HepG2 (cell line): ENCODE measurements around the gene CTAG1A. TPM values are rescaled to one million over a fixed set of nuclear protein-coding genes. Genes with fewer than 3 reads are reported as not detected.

Experiments
- ADNP ChIP-seq: sonication (generic); formaldehyde crosslinking; IDR thresholded peaks from 2 replicates; pipeline ENCODE4 v1.4.0; 2020; ENCODE audit warnings: missing genetic modification reagents
- CC2D1A ChIP-seq: sonication (generic); formaldehyde crosslinking; IDR thresholded peaks from 2 replicates; pipeline ENCODE4 v1.8.1; 2023; ENCODE audit warnings: mild to moderate bottlenecking, missing genetic modification reagents
- CEBPB ChIP-seq: IDR thresholded peaks from 2 replicates; pipeline ENCODE4 v1.6.1; 2011; ENCODE audit warnings: low read depth, low read length, improper control_type of control experiment, borderline replicate concordance
- CENPX ChIP-seq: sonication (generic); formaldehyde crosslinking; IDR thresholded peaks from 2 replicates; pipeline ENCODE4 v1.9.0; 2021; ENCODE audit warnings: mild to moderate bottlenecking, missing genetic modification reagents, moderate library complexity
- HDAC2 ChIP-seq: sonication (generic); formaldehyde crosslinking; IDR thresholded peaks from 2 replicates; pipeline ENCODE4 v1.4.0; 2020; ENCODE audit warnings: missing genetic modification reagents
- HNRNPH1 ChIP-seq: fragments of 200-400 bp; formaldehyde crosslinking; optimal IDR thresholded peaks from 2 replicates; pipeline ENCODE3; 2017; ENCODE audit warnings: mild to moderate bottlenecking, low read depth, low read length
- KDM4B ChIP-seq: sonication (generic); formaldehyde crosslinking; IDR thresholded peaks from 2 replicates; pipeline ENCODE4 v1.4.0; 2020; ENCODE audit warnings: missing genetic modification reagents
- PCBP1 ChIP-seq: fragments of 200-400 bp; formaldehyde crosslinking; IDR thresholded peaks from 2 replicates; pipeline ENCODE4 v1.6.1; 2017; ENCODE audit warnings: mild to moderate bottlenecking, low read depth, low read length, borderline replicate concordance
- U2AF1 ChIP-seq: fragments of 200-400 bp; formaldehyde crosslinking; optimal IDR thresholded peaks from 2 replicates; pipeline ENCODE3; 2017; ENCODE audit warnings: mild to moderate bottlenecking, low read depth, low read length
- ZBTB7B ChIP-seq: sonication (generic); formaldehyde crosslinking; IDR thresholded peaks from 2 replicates; pipeline ENCODE4 v1.4.0; 2020; ENCODE audit warnings: missing genetic modification reagents
- ZMYM4 ChIP-seq: sonication (generic); formaldehyde crosslinking; IDR thresholded peaks from 2 replicates; pipeline ENCODE4 v1.8.1; 2023; ENCODE audit warnings: mild to moderate bottlenecking, missing genetic modification reagents
- ZNF30 ChIP-seq: sonication (generic); formaldehyde crosslinking; IDR thresholded peaks from 2 replicates; pipeline ENCODE4 v1.5.0; 2020; ENCODE audit warnings: mild to moderate bottlenecking, missing genetic modification reagents
- ZNF354B ChIP-seq: sonication (generic); formaldehyde crosslinking; IDR thresholded peaks from 2 replicates; pipeline ENCODE4 v1.8.0; 2022; ENCODE audit warnings: mild to moderate bottlenecking, missing genetic modification reagents
- ZNF512B ChIP-seq: sonication (generic); formaldehyde crosslinking; IDR thresholded peaks from 2 replicates; pipeline ENCODE4 v1.5.1; 2020; ENCODE audit warnings: missing genetic modification reagents, mild to moderate bottlenecking, borderline replicate concordance
- ZNF543 ChIP-seq: sonication (generic); formaldehyde crosslinking; IDR thresholded peaks from 2 replicates; pipeline ENCODE4 v1.4.0; 2020; ENCODE audit warnings: mild to moderate bottlenecking, missing genetic modification reagents
- ZNF670 ChIP-seq: sonication (generic); formaldehyde crosslinking; IDR thresholded peaks from 2 replicates; pipeline ENCODE4 v1.8.0; 2022; ENCODE audit warnings: mild to moderate bottlenecking, missing genetic modification reagents, borderline replicate concordance
- ZNF674 ChIP-seq: sonication (generic); formaldehyde crosslinking; IDR thresholded peaks from 2 replicates; pipeline ENCODE4 v1.5.0; 2020; ENCODE audit warnings: low read depth, mild to moderate bottlenecking, missing genetic modification reagents
- ZNF687 ChIP-seq: sonication (generic); formaldehyde crosslinking; IDR thresholded peaks from 2 replicates; pipeline ENCODE4 v1.5.1; 2020; ENCODE audit warnings: mild to moderate bottlenecking, missing genetic modification reagents, moderate library complexity
- polyA plus RNA-seq, 8 experiments: library from polyadenylated mRNA; depleted of rRNA in 3 of 8; stranded (reverse) in 7 of 8; unstranded in 1 of 8; fragments of >200 nt; fragmentation: Illumina TruSeq in 4 of 8; extraction: Trizol in 4 of 8; gene quantifications; 2 replicates each; pipeline versions ENCODE4 v1.2.1 to v1.2.3, GENCODE V29; 2011 to 2016; ENCODE audit warnings: low read depth in 4 of 8, missing spikeins in 1 of 8, mixed read lengths in 1 of 8; ENCODE audit not compliant: insufficient read depth in 1 of 8
- total RNA-seq, 5 experiments: library from RNA; depleted of rRNA; stranded (reverse); fragments of >200 nt; fragmentation: Illumina TruSeq; extraction: Trizol; gene quantifications; 2 replicates each; pipeline ENCODE4 v1.2.3, GENCODE V29; 2016; ENCODE audit warnings: low read depth in 1 of 5
- TF ChIP-seq, protein P1 (sequence below): sonication (generic); formaldehyde crosslinking; IDR thresholded peaks from 2 replicates; pipeline ENCODE4 v1.4.0; 2020; ENCODE audit warnings: missing genetic modification reagents, mild to moderate bottlenecking, borderline replicate concordance
- TF ChIP-seq, protein P2 (sequence below): sonication (generic); formaldehyde crosslinking; IDR thresholded peaks from 2 replicates; pipeline ENCODE4 v1.4.0; 2020; ENCODE audit warnings: missing genetic modification reagents

The CTAG1A gene
- total and polyA plus RNA-seq, 2 of the 13 experiments (the other 11 are each of a cell fraction or from before 2014, with no cell fraction given), result not detected

DNA sequence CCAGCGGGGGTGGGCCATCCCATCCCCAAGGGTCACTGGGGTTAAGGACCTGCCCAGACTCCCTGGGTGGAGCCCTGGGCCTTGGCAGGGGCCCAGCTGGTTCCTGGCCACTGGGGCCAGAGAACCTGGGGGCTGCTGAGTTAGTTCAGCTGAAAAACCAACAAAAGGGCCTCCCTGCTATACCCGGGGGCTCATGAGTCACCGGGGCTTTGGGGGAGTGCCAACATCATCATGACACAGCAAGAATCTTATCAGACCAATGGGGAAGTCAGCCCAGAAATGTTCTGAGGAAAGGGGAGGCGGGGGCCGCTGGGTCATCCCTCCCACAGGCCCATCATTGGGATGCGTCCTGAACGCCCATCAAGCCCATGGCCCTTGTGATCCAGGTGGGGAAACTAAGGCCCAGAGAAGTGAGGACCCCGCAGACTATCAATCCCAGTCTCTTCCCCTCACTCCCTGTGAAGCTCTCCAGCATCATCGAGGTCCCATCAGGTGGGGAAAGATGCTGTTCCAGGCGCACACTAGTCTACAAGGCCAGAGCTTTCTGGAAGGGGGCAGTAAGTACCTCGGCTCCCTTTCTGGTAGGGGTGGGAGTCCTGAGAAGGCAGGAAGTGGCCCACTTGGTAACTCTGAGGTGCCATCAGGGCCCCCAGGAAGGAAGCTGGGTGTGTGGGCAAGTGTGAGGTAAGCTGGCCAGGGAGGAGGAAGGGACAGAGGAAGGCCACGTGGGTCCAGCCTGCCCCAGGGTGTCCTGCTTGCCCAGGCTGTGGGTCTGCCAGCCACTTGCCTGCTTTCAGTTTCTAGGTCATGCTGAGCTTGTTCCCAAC, 42.8 kb upstream of the CTAG1A start (continued):
- TF ChIP-seq ZNF543 (CRISPR knock-in tag) (no peak), ZNF687 (CRISPR knock-in tag) (peak; percentile 84; the same call in 1 of the 2 replicates), ZMYM4 (CRISPR knock-in tag) (peak; percentile 22; the same call in 1 of the 2 replicates), ZNF670 (CRISPR knock-in tag) (no peak), HDAC2 (CRISPR knock-in tag) (peak; percentile 44; the same call in 1 of the 2 replicates), CENPX (CRISPR knock-in tag) (no peak), ZNF354B (CRISPR knock-in tag) (no peak), ZNF674 (no peak), KDM4B (CRISPR knock-in tag) (0 out of 2 replicates have a peak, but pooled peaks have one; percentile 43), CEBPB (no peak), ZBTB7B (peak; percentile 74), U2AF1 (no peak), CC2D1A (CRISPR knock-in tag) (no peak), ZNF30 (CRISPR knock-in tag) (no peak), ADNP (CRISPR knock-in tag) (no peak), PCBP1 (no peak), HNRNPH1 (no peak), ZNF512B (no peak)
- TF ChIP-seq, protein P1, sequence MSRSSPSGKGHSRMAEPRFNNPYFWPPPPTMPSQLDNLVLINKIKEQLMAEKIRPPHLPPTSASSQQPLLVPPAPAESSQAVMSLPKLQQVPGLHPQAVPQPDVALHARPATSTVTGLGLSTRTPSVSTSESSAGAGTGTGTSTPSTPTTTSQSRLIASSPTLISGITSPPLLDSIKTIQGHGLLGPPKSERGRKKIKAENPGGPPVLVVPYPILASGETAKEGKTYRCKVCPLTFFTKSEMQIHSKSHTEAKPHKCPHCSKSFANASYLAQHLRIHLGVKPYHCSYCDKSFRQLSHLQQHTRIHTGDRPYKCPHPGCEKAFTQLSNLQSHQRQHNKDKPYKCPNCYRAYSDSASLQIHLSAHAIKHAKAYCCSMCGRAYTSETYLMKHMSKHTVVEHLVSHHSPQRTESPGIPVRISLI (CRISPR knock-in tag), result no peak
- TF ChIP-seq, protein P2, sequence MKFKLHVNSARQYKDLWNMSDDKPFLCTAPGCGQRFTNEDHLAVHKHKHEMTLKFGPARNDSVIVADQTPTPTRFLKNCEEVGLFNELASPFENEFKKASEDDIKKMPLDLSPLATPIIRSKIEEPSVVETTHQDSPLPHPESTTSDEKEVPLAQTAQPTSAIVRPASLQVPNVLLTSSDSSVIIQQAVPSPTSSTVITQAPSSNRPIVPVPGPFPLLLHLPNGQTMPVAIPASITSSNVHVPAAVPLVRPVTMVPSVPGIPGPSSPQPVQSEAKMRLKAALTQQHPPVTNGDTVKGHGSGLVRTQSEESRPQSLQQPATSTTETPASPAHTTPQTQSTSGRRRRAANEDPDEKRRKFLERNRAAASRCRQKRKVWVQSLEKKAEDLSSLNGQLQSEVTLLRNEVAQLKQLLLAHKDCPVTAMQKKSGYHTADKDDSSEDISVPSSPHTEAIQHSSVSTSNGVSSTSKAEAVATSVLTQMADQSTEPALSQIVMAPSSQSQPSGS (CRISPR knock-in tag), result 0 out of 2 replicates have a peak, but pooled peaks have one; percentile 27
